Tibial artery (tissue), 4 donors: ENCODE measurements around the gene OCEL1.

Experiments used
- DNase-seq, 2 donors: peaks; one replicate each; pipeline ENCODE4 v3.0.0-alpha.2; 2019
- H3K27ac ChIP-seq, 2 donors: fragments of 200-600 bp; sonication (generic) in 1 of 2; 1 replicate in 1 of 2; 2 replicates in 1 of 2; pipeline ENCODE4 v1.5.1; 2018 to 2019; ENCODE audit warnings: mild to moderate bottlenecking in 1 of 2
- H3K27me3 ChIP-seq, 2 donors: fragments of 200-600 bp; sonication (generic) in 1 of 2; one replicate each; pipeline versions ENCODE4 v1.5.1 to v1.6.0; 2016 to 2019
- H3K36me3 ChIP-seq, 3 donors: fragments of 200-600 bp; sonication (generic) in 2 of 3; one replicate each; pipeline ENCODE4 v1.5.1; 2016 to 2019; ENCODE audit warnings: mild to moderate bottlenecking in 2 of 3
- H3K4me1 ChIP-seq, 4 donors: fragments of 200-600 bp; sonication (generic) in 2 of 4; 1 replicate in 3 of 4; 2 replicates in 1 of 4; pipeline ENCODE4 v1.5.1; 2016 to 2019
- H3K4me3 ChIP-seq, 2 donors: fragments of 200-600 bp; sonication (generic) in 1 of 2; 1 replicate in 1 of 2; 2 replicates in 1 of 2; pipeline ENCODE4 v1.5.1; 2018 to 2019; ENCODE audit warnings: mild to moderate bottlenecking in 2 of 2
- H3K9me3 ChIP-seq, 3 donors: fragments of 200-600 bp; sonication (generic) in 1 of 3; one replicate each; pipeline ENCODE4 v1.5.1; 2016 to 2019
- CTCF ChIP-seq, 2 experiments: fragments of 200-600 bp in 1 of 2; fragments of 450-650 bp in 1 of 2; IDR thresholded peaks; one replicate each; pipeline ENCODE4 v1.5.1; 2017 to 2019; ENCODE audit warnings: antibody characterized with exemption in 2 of 2, mild to moderate bottlenecking in 1 of 2, moderate library complexity in 1 of 2
- intact Hi-C: fragments of 100-400 bp; cut with DNase I; formaldehyde crosslinking; loops from one replicate; pipeline ENCODE4 v1.15.0; 2023; ENCODE audit warnings: low total_unique reads

The OCEL1 gene

DNA sequence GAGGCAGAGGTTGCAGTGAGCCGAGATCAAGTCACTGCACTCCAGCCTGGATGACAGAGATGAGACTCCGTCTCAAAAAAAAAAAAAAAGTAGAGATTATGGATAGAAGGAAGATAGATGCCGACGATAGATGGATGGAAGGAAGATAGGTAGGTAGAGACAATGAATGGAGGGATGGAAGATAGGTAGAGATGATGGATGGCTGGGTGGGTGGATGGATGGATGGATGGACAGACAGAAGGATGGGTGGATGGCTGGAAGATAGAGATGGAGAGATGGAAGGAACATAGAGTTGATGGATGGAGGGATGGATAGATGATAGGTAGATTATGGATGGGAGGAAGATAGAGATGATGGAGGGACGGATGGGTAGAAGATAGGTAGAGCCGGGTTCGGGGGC, 29.4 kb upstream of the OCEL1 start:
- no peak for DNase-seq
- intact Hi-C loops, result no loop called here
- no peak for TF ChIP-seq CTCF (IDR thresholded peaks at IDR 0.05)
- H3K27ac ChIP-seq, result no peak overlapping the region
- no peaks in the 10 kb centered on the region for H3K4me1 ChIP-seq
- no peaks in the 10 kb centered on the region for H3K9me3 ChIP-seq
- peaks cover 86 to 100% (median 87%) of the 10 kb centered on the region in 3 donors for H3K36me3 ChIP-seq
- H3K4me3 ChIP-seq, result no peak overlapping the region
- H3K27me3 ChIP-seq, result no peaks in the 10 kb centered on the region

DNA sequence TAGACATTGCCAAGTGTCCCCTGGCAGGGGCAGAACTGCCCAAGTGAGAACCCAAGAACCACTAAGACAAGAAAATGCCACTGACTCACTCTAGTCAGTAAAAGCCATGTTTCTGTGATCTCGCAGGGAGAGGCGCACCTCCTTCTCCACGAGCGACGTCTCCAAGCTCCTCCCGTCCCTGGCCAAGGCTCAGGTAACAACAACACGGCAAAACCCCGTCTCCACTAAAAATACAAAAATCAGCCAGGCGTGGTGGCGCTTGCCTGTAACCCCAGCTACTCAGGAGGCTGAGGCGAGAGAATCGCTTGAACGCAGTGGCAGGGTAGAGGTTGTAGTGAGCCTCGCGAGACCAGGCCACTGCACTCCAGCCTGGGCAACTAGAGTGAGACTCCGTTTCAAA, 28.4 kb upstream of the OCEL1 start:
- intact Hi-C loops, result no loop called here
- Histone ChIP-seq H3K36me3 (peaks cover 86 to 100% (median 87%) of the 10 kb centered on the region in 3 donors), H3K4me3 (no peak overlapping the region), H3K27me3 (no peaks in the 10 kb centered on the region), H3K4me1 (no peaks in the 10 kb centered on the region), H3K9me3 (no peaks in the 10 kb centered on the region), H3K27ac (no peak overlapping the region)
- no peak for TF ChIP-seq CTCF (IDR thresholded peaks at IDR 0.05)
- DNase-seq, result no peak

DNA sequence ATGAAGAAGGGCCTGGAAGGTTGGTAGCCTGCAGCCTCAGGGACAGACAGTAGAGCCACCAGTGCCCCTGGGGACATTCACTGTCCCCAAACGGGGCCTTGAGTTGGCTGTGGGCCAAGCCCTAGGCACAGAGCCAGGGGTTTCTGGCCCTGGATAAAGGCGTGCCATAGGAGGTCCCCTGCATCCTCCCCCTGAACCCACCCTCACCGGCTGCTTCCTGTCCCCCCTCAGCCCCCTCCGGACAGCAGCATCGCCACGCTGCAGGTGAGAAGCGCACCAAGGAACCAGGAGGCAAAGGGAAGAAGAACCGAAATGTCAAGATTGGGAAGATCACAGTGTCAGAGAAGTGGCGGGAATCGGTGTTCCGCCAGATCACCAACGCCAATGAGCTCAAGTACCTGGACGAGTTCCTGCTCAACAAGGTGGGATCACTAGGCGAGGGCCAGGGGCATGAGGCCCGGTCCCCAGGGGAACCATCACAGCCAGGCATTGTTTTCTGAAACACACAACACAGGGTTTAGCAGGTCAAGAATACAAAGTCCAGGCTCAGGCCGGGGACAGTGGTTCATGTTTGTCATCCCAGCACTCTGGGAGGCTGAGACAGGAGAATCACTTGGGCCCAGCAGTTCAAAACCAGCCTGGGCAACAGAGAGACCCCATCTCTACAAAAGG, 25.5 kb upstream of the OCEL1 start:
- Histone ChIP-seq H3K27ac (no peak overlapping the region), H3K4me3 (no peak overlapping the region), H3K4me1 (no peaks in the 10 kb centered on the region), H3K9me3 (no peaks in the 10 kb centered on the region), H3K27me3 (no peaks in the 10 kb centered on the region), H3K36me3 (peaks cover 76 to 99% (median 79%) of the 10 kb centered on the region in 3 donors)
- intact Hi-C loops, result no loop called here
- TF ChIP-seq CTCF (IDR thresholded peaks at IDR 0.05), result no peak
- no peak for DNase-seq

DNA sequence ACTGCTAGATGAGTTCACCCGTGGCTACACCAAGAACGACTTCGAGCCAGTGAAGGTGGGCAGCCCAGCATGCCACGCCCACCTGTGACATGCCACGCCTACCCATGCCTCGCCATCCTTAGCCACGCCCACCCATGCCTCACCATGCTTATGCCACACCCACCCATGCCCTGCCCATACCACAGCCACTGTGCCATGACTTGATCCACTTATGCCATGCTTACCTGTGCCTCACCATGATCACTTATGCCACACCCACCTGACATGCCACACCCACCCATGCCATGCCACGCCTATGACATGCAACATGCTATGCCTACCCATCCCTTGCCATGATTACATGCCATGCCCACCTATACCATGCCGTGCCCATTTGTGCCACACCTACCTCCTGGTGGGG, 23.8 kb upstream of the OCEL1 start:
- peaks cover 81 to 99% (median 86%) of the 10 kb centered on the region in 3 donors for H3K36me3 ChIP-seq
- intact Hi-C loops, result no loop called here

GRCh38 chr19:17202713-17203112, 23.3 kb upstream of the OCEL1 start:
- intact Hi-C loops, result no loop called here
- Histone ChIP-seq H3K9me3 (no peaks in the 10 kb centered on the region), H3K27ac (no peak overlapping the region), H3K4me1 (no peaks in the 10 kb centered on the region), H3K36me3 (peaks cover 76 to 99% (median 86%) of the 10 kb centered on the region in 3 donors), H3K4me3 (no peak overlapping the region), H3K27me3 (no peaks in the 10 kb centered on the region)
- no peak for DNase-seq
- TF ChIP-seq CTCF (IDR thresholded peaks at IDR 0.05), result no peak

More for the DNA sequence above, 23.8 kb upstream of the OCEL1 start:
- no peaks in the 10 kb centered on the region for H3K27me3 ChIP-seq
- no peak overlapping the region for H3K4me3 ChIP-seq
- H3K27ac ChIP-seq, result no peak overlapping the region
- no peaks in the 10 kb centered on the region for H3K4me1 ChIP-seq
- TF ChIP-seq CTCF (IDR thresholded peaks at IDR 0.05), result no peak
- DNase-seq, result no peak
- no peaks in the 10 kb centered on the region for H3K9me3 ChIP-seq
